K562 (cell line): ENCODE data around the gene C19orf85.
A peak's percentile ranks its signal among the peaks of the same experiment; 100 is the strongest.

ENCODE experiments used
- CTBP1 ChIP-seq: fragments of 450-650 bp; IDR thresholded peaks from 2 replicates; pipeline ENCODE4 v1.6.1; 2016; ENCODE audit warnings: borderline replicate concordance
- E2F4 ChIP-seq: sonication (generic); formaldehyde crosslinking; IDR thresholded peaks from 2 replicates; pipeline ENCODE4 v1.8.0; 2022; ENCODE audit warnings: mild to moderate bottlenecking, low read depth, missing genetic modification reagents
- EZH2 ChIP-seq: IDR thresholded peaks from 2 replicates; pipeline ENCODE4 v1.6.1; 2012; ENCODE audit warnings: low read depth, mild to moderate bottlenecking, inconsistent platforms, low read length, borderline replicate concordance
- FOXM1 ChIP-seq, 2 experiments: fragments of 450-650 bp in 1 of 2; sonication (generic) in 1 of 2; formaldehyde crosslinking in 1 of 2; IDR thresholded peaks; 2 replicates each; pipeline versions ENCODE4 v1.6.1 to v1.9.0; 2017 to 2022; ENCODE audit warnings: low read depth in 2 of 2, mild to moderate bottlenecking in 2 of 2, missing genetic modification reagents in 1 of 2, moderate library complexity in 1 of 2
- IFI16 ChIP-seq: fragments of 250-450 bp; sonication (Bioruptor Pico); IDR thresholded peaks from 2 replicates; pipeline ENCODE4 v2.1.2; 2022; ENCODE audit warnings: mild to moderate bottlenecking, inconsistent platforms
- NFRKB ChIP-seq: fragments of 450-650 bp; IDR thresholded peaks from 2 replicates; pipeline ENCODE4 v1.6.1; 2016; ENCODE audit warnings: low read depth
- POLR2G ChIP-seq: fragments of 200-400 bp; formaldehyde crosslinking; IDR thresholded peaks from 2 replicates; pipeline ENCODE4 v1.6.1; 2017; ENCODE audit warnings: low read depth, mild to moderate bottlenecking, antibody characterized with exemption, low read length, moderate library complexity
- STAT6 ChIP-seq: sonication (generic); formaldehyde crosslinking; IDR thresholded peaks from 2 replicates; pipeline ENCODE4 v1.8.1; 2023; ENCODE audit warnings: mild to moderate bottlenecking, missing genetic modification reagents
- TF ChIP-seq, protein P1 (sequence below), 3 experiments: IDR thresholded peaks in 2 of 3; conservative IDR thresholded peaks in 1 of 3; 2 replicates each; pipeline ENCODE4 v1.5.1; 2011 to 2012; ENCODE audit warnings: low read length in 3 of 3, mild to moderate bottlenecking in 3 of 3, control low read depth in 2 of 3, improper control_type of control experiment in 1 of 3, inconsistent platforms in 1 of 3, low read depth in 1 of 3, mixed read lengths in 1 of 3, moderate library complexity in 1 of 3; ENCODE audit not compliant: insufficient read depth in 2 of 3

DNA sequence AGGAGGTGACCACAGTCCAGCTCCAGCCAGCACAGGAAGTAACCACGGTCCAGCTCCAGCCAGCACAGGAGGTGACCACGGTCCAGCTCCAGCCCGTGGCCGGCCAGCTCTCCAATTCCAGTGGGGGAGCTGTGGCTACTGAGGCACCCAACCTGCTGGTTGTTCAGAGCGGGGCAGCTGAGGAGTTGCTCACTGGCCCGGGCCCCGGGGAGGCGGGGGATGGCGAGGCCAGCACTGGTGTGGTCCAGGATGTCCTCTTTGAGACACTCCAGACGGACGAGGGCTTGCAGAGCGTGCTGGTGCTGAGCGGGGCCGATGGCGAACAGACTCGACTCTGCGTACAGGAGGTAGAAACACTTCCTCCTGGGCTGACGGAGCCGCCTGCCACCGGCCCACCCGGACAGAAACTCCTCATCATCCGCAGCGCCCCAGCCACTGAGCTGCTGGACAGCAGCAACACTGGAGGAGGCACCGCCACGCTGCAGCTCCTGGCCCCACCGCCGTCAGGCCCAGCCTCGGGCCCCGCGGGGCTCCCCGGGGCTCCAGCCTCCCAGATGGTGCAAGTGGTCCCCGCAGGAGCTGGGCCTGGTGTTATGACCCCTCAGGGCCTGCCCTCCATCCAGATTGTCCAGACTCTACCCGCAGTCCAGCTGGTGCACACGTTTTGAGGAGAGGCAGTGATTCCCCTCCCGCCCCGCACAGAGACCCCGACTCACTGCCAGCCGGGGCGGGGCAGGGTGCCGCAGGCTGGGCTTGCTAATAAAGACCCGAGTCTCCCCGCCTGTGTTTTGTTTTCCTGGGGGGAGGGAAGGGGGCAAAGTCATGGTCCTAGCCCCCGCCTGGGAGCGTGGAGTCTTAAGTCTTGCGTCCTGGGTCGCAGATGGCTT is 19.4 kb upstream of the C19orf85 start:
- TF ChIP-seq NFRKB (no peak), FOXM1 (IDR thresholded peaks at IDR 0.05; ENCODE audit: low read depth) (no peak), FOXM1 (CRISPR knock-in tag; IDR thresholded peaks at IDR 0.05; ENCODE audit: low read depth) (no peak), POLR2G (peak; percentile 63), CTBP1 (no peak), E2F4 (no peak), EZH2 (no peak), IFI16 (CRISPR knock-in tag) (no peak), STAT6 (CRISPR knock-in tag) (no peak)
- TF ChIP-seq, protein P1, sequence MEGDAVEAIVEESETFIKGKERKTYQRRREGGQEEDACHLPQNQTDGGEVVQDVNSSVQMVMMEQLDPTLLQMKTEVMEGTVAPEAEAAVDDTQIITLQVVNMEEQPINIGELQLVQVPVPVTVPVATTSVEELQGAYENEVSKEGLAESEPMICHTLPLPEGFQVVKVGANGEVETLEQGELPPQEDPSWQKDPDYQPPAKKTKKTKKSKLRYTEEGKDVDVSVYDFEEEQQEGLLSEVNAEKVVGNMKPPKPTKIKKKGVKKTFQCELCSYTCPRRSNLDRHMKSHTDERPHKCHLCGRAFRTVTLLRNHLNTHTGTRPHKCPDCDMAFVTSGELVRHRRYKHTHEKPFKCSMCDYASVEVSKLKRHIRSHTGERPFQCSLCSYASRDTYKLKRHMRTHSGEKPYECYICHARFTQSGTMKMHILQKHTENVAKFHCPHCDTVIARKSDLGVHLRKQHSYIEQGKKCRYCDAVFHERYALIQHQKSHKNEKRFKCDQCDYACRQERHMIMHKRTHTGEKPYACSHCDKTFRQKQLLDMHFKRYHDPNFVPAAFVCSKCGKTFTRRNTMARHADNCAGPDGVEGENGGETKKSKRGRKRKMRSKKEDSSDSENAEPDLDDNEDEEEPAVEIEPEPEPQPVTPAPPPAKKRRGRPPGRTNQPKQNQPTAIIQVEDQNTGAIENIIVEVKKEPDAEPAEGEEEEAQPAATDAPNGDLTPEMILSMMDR (IDR thresholded peaks at IDR 0.05 in 2 of 3, conservative IDR thresholded peaks at IDR 0.05 in 1 of 3; ENCODE audit: insufficient read depth in 2 of 3, low read depth in 1 of 3, low read length in 3 of 3), result no peak
